ENCODE results near the gene CLEC16A. TPM values are rescaled to one million over a fixed set of nuclear protein-coding genes. Genes with fewer than 3 reads are reported as not detected.

The CLEC16A gene
- total RNA-seq, 4 donors from 2014 or later = 24.5 to 33.0 (median 29.3) TPM

- in situ Hi-C loops (cut with MboI; ENCODE audit: low sequenced_read_pairs in 4 of 4) (no loop called here), intact Hi-C loops (cut with DNase I; ENCODE audit: low total_unique reads) (no loop called here)
- DNase-seq (no peak), ATAC-seq (no peak)
- no peak overlapping the region for H3K27ac ChIP-seq
- no peak overlapping the region for H3K4me3 ChIP-seq
- TF ChIP-seq CTCF (IDR thresholded peaks at IDR 0.05 in 4 of 5, conservative IDR thresholded peaks at IDR 0.05 in 1 of 5) = no peak
- no peak for TF ChIP-seq POLR2A (IDR thresholded peaks at IDR 0.05)
- H3K4me1 ChIP-seq = peaks cover 0 to 3% of the 10 kb centered on the region in 2 donors
- H3K36me3 ChIP-seq = peaks cover 0 to under 1% of the 10 kb centered on the region in 2 donors
- H3K27me3 ChIP-seq = no peaks in the 10 kb centered on the region
- no peaks in the 10 kb centered on the region for H3K9me3 ChIP-seq
Observed at GRCh38 chr16:11173426-11173825, 229.1 kb downstream of the CLEC16A start.

GRCh38 chr16:11174141-11174540 is 229.8 kb downstream of the CLEC16A start:
- intact Hi-C loops (cut with DNase I; ENCODE audit: low total_unique reads) = no loop called here
- DNase-seq = no peak
- Histone ChIP-seq H3K4me1 (no peaks in the 10 kb centered on the region), H3K27me3 (no peaks in the 10 kb centered on the region), H3K4me3 (no peak overlapping the region), H3K27ac (no peak overlapping the region), H3K9me3 (no peaks in the 10 kb centered on the region), H3K36me3 (peaks cover 0 to 4% of the 10 kb centered on the region in 2 donors)
- TF ChIP-seq CTCF (IDR thresholded peaks at IDR 0.05 in 4 of 5, conservative IDR thresholded peaks at IDR 0.05 in 1 of 5) (no peak), POLR2A (IDR thresholded peaks at IDR 0.05) (no peak)
- in situ Hi-C loops (cut with MboI; ENCODE audit: low sequenced_read_pairs in 4 of 4) = no loop called here
- ATAC-seq = no peak

GRCh38 chr16:11175106-11175786 is 230.9 kb downstream of the CLEC16A start:
- intact Hi-C loops (cut with DNase I; ENCODE audit: low total_unique reads) (no loop called here), in situ Hi-C loops (cut with MboI; ENCODE audit: low sequenced_read_pairs in 4 of 4) (no loop called here)
- H3K9me3 ChIP-seq = no peaks in the 10 kb centered on the region
- no peak for TF ChIP-seq POLR2A (IDR thresholded peaks at IDR 0.05)
- no peak for TF ChIP-seq CTCF (IDR thresholded peaks at IDR 0.05 in 4 of 5, conservative IDR thresholded peaks at IDR 0.05 in 1 of 5)
- no peak overlapping the region for H3K27ac ChIP-seq
- H3K27me3 ChIP-seq = no peaks in the 10 kb centered on the region
- no peaks in the 10 kb centered on the region for H3K4me1 ChIP-seq
- ATAC-seq (no peak), DNase-seq (no peak)
- H3K4me3 ChIP-seq = no peak overlapping the region
- peaks cover 0 to 4% of the 10 kb centered on the region in 2 donors for H3K36me3 ChIP-seq

GRCh38 chr16:11175787-11176341 is 231.5 kb downstream of the CLEC16A start:
- Histone ChIP-seq H3K36me3 (peaks cover 0 to 4% of the 10 kb centered on the region in 2 donors), H3K27ac (no peak overlapping the region), H3K4me3 (no peak overlapping the region), H3K4me1 (no peaks in the 10 kb centered on the region), H3K27me3 (no peaks in the 10 kb centered on the region), H3K9me3 (no peaks in the 10 kb centered on the region)
- in situ Hi-C loops (cut with MboI; ENCODE audit: low sequenced_read_pairs in 4 of 4) (no loop called here), intact Hi-C loops (cut with DNase I; ENCODE audit: low total_unique reads) (no loop called here)
- ATAC-seq = no peak
- no peak for DNase-seq
- TF ChIP-seq POLR2A (IDR thresholded peaks at IDR 0.05) (no peak), CTCF (IDR thresholded peaks at IDR 0.05 in 4 of 5, conservative IDR thresholded peaks at IDR 0.05 in 1 of 5) (no peak)
